ENCODE results near the gene ASPSCR1.

GRCh38 chr17:82023447-82024241, 46.2 kb downstream of the ASPSCR1 start:
- TF ChIP-seq CTCF (IDR thresholded peaks at IDR 0.05) (no peak), POLR2A (IDR thresholded peaks at IDR 0.05) (no peak)
